Measurements from ENCODE around the gene DDX10.
"Not testable (repeated sequence)": the region's sequence is repeated elsewhere in the genome, so short reads cannot be mapped to it uniquely, and the experiment has no call there.

Gene DDX10

GRCh38 chr11:108664730-108665525 lies at the start of gene DDX10:
Gene DDX10 (plus strand): TSS chr11:108665069. CDS start chr11:108665154, 85 bp downstream.
- DNase-seq = peak; percentile 99

GRCh38 chr11:108616549-108616948 lies 48.3 kb upstream of the DDX10 start:
- DNase-seq = no peak

DNA sequence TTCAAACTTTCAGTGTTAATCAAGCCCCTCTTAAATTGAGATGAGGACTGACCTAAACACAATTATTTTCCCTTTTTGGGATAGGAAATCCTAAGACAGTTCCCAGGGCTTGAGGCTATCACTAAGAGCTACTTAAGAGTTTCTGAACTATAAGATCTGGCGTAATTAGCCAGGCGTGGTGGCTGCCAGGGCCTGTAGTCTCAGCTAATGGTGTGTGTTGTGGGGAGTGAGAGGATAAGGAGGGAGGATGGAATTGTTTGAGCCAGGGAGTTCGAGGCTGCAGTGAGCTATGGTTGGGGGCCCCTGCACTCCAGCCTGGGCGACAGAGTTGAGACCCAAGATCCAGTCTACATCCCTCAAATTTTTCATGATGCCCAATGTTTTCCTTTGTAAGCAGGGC lies 47.8 kb upstream of the DDX10 start:
- DNase-seq = no peak

GRCh38 chr11:108618529-108618928 lies 46.3 kb upstream of the DDX10 start:
- no peak for DNase-seq

DNA sequence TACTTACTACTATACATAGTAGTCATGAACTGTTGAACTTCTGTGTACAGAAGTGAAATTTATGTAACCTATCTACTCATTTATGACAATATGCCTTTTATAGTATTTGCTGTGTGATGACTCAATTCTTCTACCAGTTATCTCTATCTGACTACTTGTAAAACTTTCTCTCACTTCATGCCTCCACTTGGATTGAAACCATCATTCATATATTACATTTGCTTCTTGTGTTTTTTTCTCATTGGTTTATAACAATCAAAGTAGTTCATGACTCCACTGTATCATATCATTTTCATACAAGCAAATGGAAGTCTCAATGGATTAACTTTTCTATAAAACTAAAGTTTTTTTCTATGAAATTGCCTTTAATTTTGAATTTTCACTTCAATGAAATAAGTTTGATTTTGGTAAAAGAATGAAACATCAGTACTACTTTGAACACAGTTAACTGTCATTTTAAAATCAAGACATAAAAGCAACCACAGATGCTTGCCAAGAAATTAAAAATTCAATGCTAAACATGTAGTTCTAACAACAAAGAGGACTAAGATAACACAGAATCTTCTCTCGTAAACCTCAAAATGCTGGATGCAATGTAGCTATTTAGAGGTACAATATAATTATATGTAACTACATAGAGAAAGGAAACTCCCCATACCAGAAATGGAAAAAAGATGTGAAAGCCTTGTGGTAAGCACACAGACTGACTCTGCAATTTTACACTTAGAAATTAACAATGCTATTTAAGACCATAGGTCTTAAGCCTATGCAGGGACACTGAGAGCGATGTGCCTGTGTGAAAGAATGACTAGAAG lies 43.7 kb upstream of the DDX10 start:
- DNase-seq = no peak

DNA sequence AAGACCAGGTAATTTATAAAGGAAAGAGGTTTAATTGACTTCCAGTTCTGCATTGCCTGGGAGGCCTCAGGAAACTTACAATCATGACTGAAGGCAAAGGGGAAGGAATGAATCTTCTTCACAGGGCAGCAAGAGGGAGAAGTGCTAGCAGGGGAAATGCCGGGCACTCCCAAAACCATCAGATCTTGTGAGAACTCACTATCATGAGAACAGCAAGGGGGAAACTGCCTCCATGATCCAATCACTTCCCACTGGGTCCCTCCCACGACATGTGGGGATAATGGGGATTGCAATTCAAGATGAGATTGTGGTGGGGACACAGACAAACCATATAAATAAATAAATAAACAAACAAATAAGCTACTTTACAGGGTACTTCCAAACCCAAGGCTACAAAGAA lies 42.5 kb upstream of the DDX10 start:
- no peak for DNase-seq

- DNase-seq = no peak
Measured at GRCh38 chr11:108624196-108624925, 40.5 kb upstream of the DDX10 start.

DNA sequence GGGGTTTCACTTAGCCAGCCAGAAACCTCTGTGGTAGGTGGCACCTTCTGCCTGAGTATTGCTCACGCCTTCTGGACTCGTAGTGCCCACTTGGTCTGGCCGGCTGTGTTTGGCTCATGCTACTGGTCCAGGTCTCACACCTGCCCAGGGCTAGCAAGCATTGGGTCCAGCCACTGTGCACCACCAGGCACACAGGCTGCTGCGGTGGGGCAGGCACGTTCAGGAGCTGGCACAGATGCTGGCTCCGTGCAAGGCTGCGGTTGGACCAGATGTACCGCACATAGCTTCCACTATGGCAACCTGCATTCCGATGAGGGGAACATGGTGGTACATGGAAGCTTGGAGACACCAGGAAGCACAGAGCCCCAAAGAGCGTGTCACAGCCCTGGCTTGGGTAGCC lies 36.5 kb upstream of the DDX10 start:
- DNase-seq = no peak

DNA sequence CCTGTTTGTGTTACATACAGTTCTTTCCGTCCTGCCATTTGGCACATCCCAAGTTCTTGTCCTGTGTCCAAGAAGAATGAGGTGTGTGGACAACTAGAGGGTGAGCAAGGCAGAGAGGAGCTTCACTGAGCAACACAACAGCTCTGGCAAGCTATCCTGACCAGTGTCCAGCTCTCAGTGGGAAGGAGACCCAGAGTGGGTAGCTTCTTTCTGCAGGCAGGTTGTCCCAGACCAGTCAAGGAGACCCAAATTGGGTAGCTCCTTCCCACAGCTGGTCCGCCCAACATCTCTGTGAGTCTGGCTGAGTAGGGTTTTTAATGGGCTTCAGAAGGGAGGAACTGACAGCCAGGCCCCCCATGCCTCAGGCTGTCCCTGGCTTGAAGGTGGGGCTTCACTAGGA lies 36.1 kb upstream of the DDX10 start:
- no peak for DNase-seq

DNA sequence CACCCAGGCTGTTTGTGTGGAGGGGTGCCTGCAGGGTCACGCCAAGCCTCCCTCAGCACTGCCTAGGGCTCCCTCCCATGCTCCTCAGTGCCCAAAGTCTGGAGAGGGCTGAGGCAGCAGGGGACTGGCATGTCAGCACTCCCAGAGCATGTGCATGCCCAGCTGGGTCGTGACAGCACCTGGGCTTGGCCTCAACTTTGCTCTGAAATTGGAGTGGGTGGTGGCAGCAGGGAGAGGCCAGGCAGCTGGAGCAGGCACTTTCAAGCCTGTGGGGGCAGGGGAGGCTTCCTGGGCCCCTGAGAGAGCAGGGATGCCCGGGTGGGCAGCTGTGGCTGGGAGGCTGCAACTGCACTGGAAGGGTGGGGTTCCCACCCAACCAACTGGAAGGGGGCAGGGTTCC lies 35.6 kb upstream of the DDX10 start:
- no peak for DNase-seq

DNA sequence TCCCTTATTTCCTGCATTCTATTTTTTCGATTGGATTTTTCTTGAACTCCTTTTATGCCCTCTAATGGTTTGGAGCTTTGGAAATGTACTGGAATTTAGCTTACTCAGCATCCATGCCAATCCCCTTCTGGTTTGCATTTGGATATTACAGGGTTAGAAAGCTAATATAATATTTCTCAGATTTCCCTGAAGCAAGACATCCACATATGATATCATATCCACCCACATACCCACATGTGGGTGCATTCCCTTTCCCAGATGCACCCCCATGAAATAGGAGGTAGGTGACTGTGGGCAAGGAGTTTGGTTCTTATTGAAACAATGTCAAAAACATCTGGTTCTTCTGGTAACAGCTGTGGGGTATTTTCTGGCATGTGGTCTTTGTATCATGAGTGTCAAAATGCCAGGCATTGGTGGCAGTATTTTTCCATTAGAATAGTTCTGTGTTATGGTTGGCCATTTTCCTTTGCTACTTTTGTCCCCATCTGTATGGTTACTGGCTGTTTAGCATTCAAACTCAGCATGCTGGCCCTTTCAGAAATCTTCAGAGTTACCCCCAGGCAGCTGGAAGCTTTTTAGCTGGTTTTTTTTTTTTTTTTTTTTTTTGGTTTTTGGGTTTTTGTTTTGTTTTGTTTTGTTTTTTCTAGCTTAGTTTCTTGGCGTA lies 32.7 kb upstream of the DDX10 start:
- DNase-seq = no peak

- DNase-seq = no peak
Measured at GRCh38 chr11:108635106-108635505, 29.8 kb upstream of the DDX10 start.

DNA sequence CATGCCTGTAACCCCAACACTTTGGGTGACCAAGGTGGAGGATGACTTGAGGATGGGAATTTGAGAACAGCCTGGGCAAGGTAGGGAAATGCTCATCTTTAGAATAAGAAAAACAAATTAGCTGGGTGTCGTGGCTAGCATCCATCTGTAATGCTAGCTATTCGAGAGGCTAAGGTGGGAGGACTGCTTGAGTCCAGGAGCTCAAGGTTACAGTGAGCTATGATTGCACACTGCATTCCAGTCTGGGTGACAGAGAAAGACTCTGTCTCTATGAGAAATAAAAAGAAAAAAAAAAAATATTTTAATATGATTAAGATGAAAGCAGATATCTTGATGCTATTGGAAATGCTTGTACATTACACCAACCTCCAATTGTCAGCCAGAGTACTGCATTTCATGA lies 28.6 kb upstream of the DDX10 start:
- DNase-seq = no peak

- no peak for DNase-seq
Measured at GRCh38 chr11:108639146-108639545, 25.7 kb upstream of the DDX10 start.

DNA sequence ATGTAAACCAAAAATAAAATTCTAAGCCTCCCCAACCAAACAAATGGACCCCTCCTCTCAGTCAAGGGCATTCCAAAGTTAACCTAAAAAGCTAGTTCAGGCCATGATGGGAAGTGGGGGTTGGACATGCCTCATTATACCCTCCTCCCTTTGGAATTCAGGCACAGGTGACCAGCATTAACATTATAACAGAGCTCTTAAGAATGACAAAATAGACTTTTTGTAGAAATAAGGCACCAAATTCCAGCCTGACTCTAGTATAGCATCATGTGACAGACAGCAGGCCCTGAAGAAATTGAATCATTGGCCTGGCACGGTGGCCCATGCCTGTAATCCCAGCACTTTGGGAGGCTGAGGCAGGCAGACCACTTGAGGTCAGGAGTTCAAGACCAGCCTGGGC lies 23.1 kb upstream of the DDX10 start:
- DNase-seq = not testable (repeated sequence)

GRCh38 chr11:108643974-108644373 lies 20.9 kb upstream of the DDX10 start:
- DNase-seq = no peak

GRCh38 chr11:108645970-108646369 lies 18.9 kb upstream of the DDX10 start:
- no peak for DNase-seq

DNA sequence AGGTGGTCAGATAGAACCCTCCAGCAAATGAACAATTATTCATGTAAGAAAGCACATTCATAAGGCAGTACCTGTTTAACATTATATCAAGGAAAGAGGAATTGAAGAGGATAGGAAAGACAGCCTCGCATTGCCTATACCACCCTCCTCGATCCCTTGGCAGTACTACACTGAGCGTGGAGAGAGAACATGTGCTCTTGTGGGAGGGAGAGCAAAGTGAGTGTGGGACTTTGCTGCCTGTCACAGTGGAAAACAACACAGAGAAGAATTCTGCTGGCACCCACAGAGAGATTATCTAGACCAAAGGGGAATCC lies 17.5 kb upstream of the DDX10 start:
- DNase-seq = no peak

GRCh38 chr11:108647701-108648527 lies 17.0 kb upstream of the DDX10 start:
- DNase-seq = peak; percentile 65

GRCh38 chr11:108648528-108648885 lies 16.4 kb upstream of the DDX10 start:
- DNase-seq = no peak

- not testable (repeated sequence) for DNase-seq
Measured at GRCh38 chr11:108654100-108654499, 10.8 kb upstream of the DDX10 start.

- DNase-seq = no peak
Measured at GRCh38 chr11:108654994-108655631, 9.8 kb upstream of the DDX10 start.

Measured in left hindlimb (tissue), 1 donor.